HUES48 (cell line): ENCODE data around the gene TNS3.

ENCODE experiments used
- H3K27ac ChIP-seq: one replicate; pipeline ENCODE4 v1.7.0; 2013; ENCODE audit warnings: low read depth, low read length, inconsistent platforms
- H3K27me3 ChIP-seq: 2 replicates; pipeline ENCODE4 v1.6.1; 2013; ENCODE audit warnings: mild to moderate bottlenecking, low read length; ENCODE audit not compliant: control insufficient read depth, insufficient read depth
- H3K36me3 ChIP-seq: 2 replicates; pipeline ENCODE4 v1.6.1; 2013; ENCODE audit warnings: low read length; ENCODE audit not compliant: control insufficient read depth, insufficient read depth
- H3K4me1 ChIP-seq: 2 replicates; pipeline ENCODE4 v1.6.1; 2013; ENCODE audit warnings: mild to moderate bottlenecking, low read length; ENCODE audit not compliant: control insufficient read depth, insufficient read depth
- H3K4me3 ChIP-seq: 2 replicates; pipeline ENCODE4 v1.5.1; 2013; ENCODE audit warnings: mild to moderate bottlenecking, low read depth, low read length
- H3K9ac ChIP-seq: 2 replicates; pipeline ENCODE4 v1.6.1; 2013; ENCODE audit warnings: mild to moderate bottlenecking, low read depth, low read length, moderate library complexity
- H3K9me3 ChIP-seq: 2 replicates; pipeline ENCODE4 v1.6.1; 2013; ENCODE audit warnings: low read length; ENCODE audit not compliant: control insufficient read depth, insufficient read depth

Gene TNS3

DNA sequence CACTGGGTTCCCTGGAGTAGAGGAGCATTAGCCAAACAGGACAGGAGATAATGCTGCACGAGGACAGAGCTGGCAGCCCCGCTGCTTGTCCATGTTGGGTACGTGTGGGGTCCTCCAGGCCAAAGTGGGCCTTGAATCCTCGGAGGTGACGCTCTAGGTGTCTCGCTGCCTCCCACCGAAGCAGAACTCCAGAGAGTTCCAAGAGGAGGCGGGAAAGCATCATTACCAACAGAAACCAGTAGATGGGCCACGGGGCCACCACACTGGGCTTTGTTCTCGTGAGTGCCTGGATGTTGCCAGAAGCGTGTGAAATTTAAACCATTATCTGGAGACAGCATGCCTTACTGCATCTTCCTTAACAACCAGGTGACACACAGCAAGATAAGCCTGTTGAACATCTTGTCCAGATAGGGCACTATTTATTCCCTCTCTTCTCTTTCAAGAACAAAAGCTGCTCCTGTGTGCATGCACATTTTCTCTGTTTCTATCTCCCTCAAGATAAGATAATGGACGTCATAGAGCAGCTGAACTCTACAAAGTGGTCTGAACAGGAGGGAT lies 56.8 kb downstream of the TNS3 start:
- peaks cover 18% of the 10 kb centered on the region for H3K4me1 ChIP-seq
- no peak overlapping the region for H3K27ac ChIP-seq
- H3K9ac ChIP-seq = no peak overlapping the region
- H3K27me3 ChIP-seq = no peaks in the 10 kb centered on the region
- H3K4me3 ChIP-seq = no peak overlapping the region
- peaks cover 17% of the 10 kb centered on the region for H3K36me3 ChIP-seq
- no peaks in the 10 kb centered on the region for H3K9me3 ChIP-seq

DNA sequence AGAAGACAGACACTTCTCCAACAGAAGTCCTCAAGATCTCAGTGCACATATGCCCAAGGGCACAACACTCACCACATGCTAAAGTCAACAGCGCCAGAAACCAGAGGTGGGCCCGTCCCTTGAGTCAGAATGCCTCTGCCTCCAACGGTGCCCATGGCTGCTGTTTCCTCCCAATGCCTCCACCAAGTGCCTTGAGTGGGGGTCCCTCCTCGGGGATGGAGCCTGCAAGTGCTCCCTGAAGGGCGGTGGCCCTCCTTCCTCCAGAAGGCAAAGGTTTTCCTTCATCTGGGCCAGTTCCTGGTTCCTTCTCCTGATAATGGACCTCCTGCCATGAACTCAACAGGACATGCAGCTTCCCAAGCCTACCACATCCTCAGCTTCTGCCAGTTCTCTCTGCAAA lies 58.5 kb downstream of the TNS3 start:
- Histone ChIP-seq H3K4me3 (no peak overlapping the region), H3K27ac (no peak overlapping the region), H3K9ac (no peak overlapping the region), H3K27me3 (no peaks in the 10 kb centered on the region), H3K9me3 (no peaks in the 10 kb centered on the region), H3K4me1 (peaks cover 14% of the 10 kb centered on the region), H3K36me3 (peaks cover 17% of the 10 kb centered on the region)

DNA sequence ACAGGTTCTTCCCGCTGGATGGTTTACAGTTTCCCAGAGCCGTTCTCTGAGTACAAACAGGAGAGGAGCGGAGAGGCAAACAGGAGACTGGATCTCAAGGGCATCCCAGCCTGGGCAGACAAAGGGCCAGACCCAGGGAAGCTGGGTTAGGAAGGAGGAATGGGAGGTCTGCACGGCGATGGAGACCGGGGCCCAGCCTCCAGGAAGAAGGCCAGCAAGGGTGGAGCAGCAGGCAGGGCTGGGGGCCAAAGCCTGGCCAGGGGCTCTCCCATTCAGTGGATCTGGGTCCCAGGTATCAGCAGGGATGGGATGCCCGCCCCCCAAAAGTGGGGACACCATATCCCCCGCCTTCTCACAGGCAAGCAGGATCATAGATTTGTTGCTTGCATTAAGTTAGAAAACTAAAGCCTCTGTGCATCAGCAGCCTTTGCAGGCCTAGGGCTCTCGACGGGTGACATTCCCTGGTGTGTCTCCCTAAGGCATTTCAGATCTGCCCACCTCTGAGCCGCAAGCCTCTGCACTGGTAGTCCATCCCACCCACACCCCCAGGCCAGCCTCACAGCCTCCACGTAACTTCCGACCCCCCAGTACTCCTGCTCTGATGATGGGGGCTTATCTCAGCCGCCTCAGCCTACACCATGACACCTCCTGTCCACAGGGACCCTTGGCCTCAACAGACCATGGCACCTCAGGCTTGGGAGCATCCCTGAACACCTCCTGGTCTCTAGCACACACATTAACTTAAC lies 59.9 kb downstream of the TNS3 start:
- Histone ChIP-seq H3K4me3 (no peak overlapping the region), H3K36me3 (peaks cover 9% of the 10 kb centered on the region; the same call in 1 of the 2 replicates), H3K4me1 (peaks cover 14% of the 10 kb centered on the region), H3K27me3 (no peaks in the 10 kb centered on the region), H3K9me3 (no peaks in the 10 kb centered on the region), H3K9ac (no peak overlapping the region), H3K27ac (no peak overlapping the region)

GRCh38 chr7:47521011-47521795 lies 60.7 kb downstream of the TNS3 start:
- Histone ChIP-seq H3K4me1 (peaks cover 14% of the 10 kb centered on the region), H3K27ac (no peak overlapping the region), H3K9ac (no peak overlapping the region), H3K27me3 (no peaks in the 10 kb centered on the region), H3K4me3 (no peak overlapping the region), H3K36me3 (peaks cover 5% of the 10 kb centered on the region; the same call in 1 of the 2 replicates), H3K9me3 (no peaks in the 10 kb centered on the region)

DNA sequence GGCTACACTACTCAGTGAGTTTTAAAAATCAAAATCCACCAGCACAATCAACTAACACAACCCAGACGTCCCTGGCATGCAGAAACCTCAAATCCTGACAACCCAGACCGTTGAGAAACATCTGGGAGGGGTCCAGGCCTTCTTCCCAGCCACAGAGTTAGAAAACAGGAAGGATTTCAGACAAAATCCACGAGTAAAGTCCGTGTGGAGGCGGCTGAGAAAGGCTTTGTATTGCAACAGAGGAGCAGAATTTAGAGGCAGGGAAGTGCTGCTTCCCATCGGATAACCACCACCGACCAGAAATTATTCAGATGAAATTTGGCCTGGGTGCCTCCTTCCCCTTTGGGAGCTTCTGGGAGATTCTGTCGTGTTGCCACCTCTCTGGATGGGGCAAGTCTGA lies 61.5 kb downstream of the TNS3 start:
- Histone ChIP-seq H3K9ac (no peak overlapping the region), H3K9me3 (no peaks in the 10 kb centered on the region), H3K27me3 (no peaks in the 10 kb centered on the region), H3K4me1 (peaks cover 14% of the 10 kb centered on the region), H3K4me3 (no peak overlapping the region), H3K27ac (peak overlapping the region; percentile 9), H3K36me3 (peaks cover 3% of the 10 kb centered on the region; the same call in 1 of the 2 replicates)

- no peaks in the 10 kb centered on the region for H3K27me3 ChIP-seq
- H3K9ac ChIP-seq = no peak overlapping the region
- H3K27ac ChIP-seq = no peak overlapping the region
- H3K4me1 ChIP-seq = peaks cover 18% of the 10 kb centered on the region
- H3K4me3 ChIP-seq = no peak overlapping the region
- H3K9me3 ChIP-seq = no peaks in the 10 kb centered on the region
- 0 out of 2 replicates have a peak, but pooled peaks cover 3% of the 10 kb centered on the region for H3K36me3 ChIP-seq
These were observed 63.1 kb downstream of the TNS3 start for GRCh38 chr7:47518827-47519226.

GRCh38 chr7:47517821-47518480 lies 64.0 kb downstream of the TNS3 start:
- Histone ChIP-seq H3K36me3 (no peaks in the 10 kb centered on the region), H3K9me3 (no peaks in the 10 kb centered on the region), H3K9ac (no peak overlapping the region), H3K4me3 (no peak overlapping the region), H3K27ac (no peak overlapping the region), H3K4me1 (peaks cover 21% of the 10 kb centered on the region), H3K27me3 (no peaks in the 10 kb centered on the region)

GRCh38 chr7:47516985-47517600 lies 64.8 kb downstream of the TNS3 start:
- no peaks in the 10 kb centered on the region for H3K36me3 ChIP-seq

GRCh38 chr7:47516386-47516785 lies 65.5 kb downstream of the TNS3 start:
- H3K4me3 ChIP-seq = no peak overlapping the region
- H3K27ac ChIP-seq = no peak overlapping the region
- H3K4me1 ChIP-seq = peaks cover 21% of the 10 kb centered on the region
- H3K36me3 ChIP-seq = no peaks in the 10 kb centered on the region
- H3K9me3 ChIP-seq = no peaks in the 10 kb centered on the region
- H3K9ac ChIP-seq = no peak overlapping the region
- H3K27me3 ChIP-seq = no peaks in the 10 kb centered on the region

More at GRCh38 chr7:47516985-47517600, 64.8 kb downstream of the TNS3 start:
- Histone ChIP-seq H3K27ac (no peak overlapping the region), H3K4me1 (peaks cover 21% of the 10 kb centered on the region), H3K27me3 (no peaks in the 10 kb centered on the region), H3K4me3 (no peak overlapping the region), H3K9me3 (no peaks in the 10 kb centered on the region), H3K9ac (no peak overlapping the region)

- H3K36me3 ChIP-seq = no peaks in the 10 kb centered on the region
- peaks cover 11% of the 10 kb centered on the region; the same call in 1 of the 2 replicates for H3K4me1 ChIP-seq
- H3K27me3 ChIP-seq = no peaks in the 10 kb centered on the region
- no peaks in the 10 kb centered on the region for H3K9me3 ChIP-seq
- no peak overlapping the region for H3K4me3 ChIP-seq
- H3K9ac ChIP-seq = no peak overlapping the region
- H3K27ac ChIP-seq = no peak overlapping the region
These were observed 66.5 kb downstream of the TNS3 start for GRCh38 chr7:47515305-47515834.
